Measurements from ENCODE around the gene ZMYND8. TPM values are rescaled to one million over a fixed set of nuclear protein-coding genes. Genes with fewer than 3 reads are reported as not detected.
"Not testable (repeated sequence)": the region's sequence is repeated elsewhere in the genome, so short reads cannot be mapped to it uniquely, and the experiment has no call there.

The ZMYND8 gene
- polyA plus RNA-seq, 4 donors: 9.2 to 27.1 (median 16.3) TPM

GRCh38 chr20:47376096-47376643 lies 19.7 kb upstream of the ZMYND8 start:
- H3K4me1 ChIP-seq (ENCODE audit: control insufficient read depth in 3 of 3, insufficient read depth in 2 of 3, low read depth in 1 of 3, low read length in 2 of 3); H3K36me3 ChIP-seq (ENCODE audit: control insufficient read depth in 3 of 3, insufficient read depth in 2 of 3, low read depth in 1 of 3, low read length in 3 of 3); H3K27me3 ChIP-seq (ENCODE audit: control insufficient read depth in 3 of 3, insufficient read depth in 3 of 3, low read length in 3 of 3); H3K4me3 ChIP-seq (ENCODE audit: low read depth in 1 of 3, low read length in 3 of 3); H3K27ac ChIP-seq (ENCODE audit: low read depth in 1 of 3, low read length in 2 of 3); H3K9me3 ChIP-seq (ENCODE audit: control insufficient read depth in 2 of 2, insufficient read depth in 1 of 2, low read depth in 1 of 2, low read length in 1 of 2); DNase-seq; FAIRE-seq: not testable (repeated sequence)
- WGBS, 3 donors: 88 to 97% (median 93%) methylated on average over 7 of the region's 7 CpGs

- FAIRE-seq; H3K4me1 ChIP-seq (ENCODE audit: control insufficient read depth in 3 of 3, insufficient read depth in 2 of 3, low read depth in 1 of 3, low read length in 2 of 3); H3K9me3 ChIP-seq (ENCODE audit: control insufficient read depth in 2 of 2, insufficient read depth in 1 of 2, low read depth in 1 of 2, low read length in 1 of 2); H3K36me3 ChIP-seq (ENCODE audit: control insufficient read depth in 3 of 3, insufficient read depth in 2 of 3, low read depth in 1 of 3, low read length in 3 of 3); H3K4me3 ChIP-seq (ENCODE audit: low read depth in 1 of 3, low read length in 3 of 3); DNase-seq; H3K27ac ChIP-seq (ENCODE audit: low read depth in 1 of 3, low read length in 2 of 3); H3K27me3 ChIP-seq (ENCODE audit: control insufficient read depth in 3 of 3, insufficient read depth in 3 of 3, low read length in 3 of 3): not testable (repeated sequence)
- WGBS, 3 donors: 90 to 97% (median 97%) methylated on average over 8 of the region's 8 CpGs
Observed at GRCh38 chr20:47374121-47374520, 17.6 kb upstream of the ZMYND8 start.

- Histone ChIP-seq H3K27ac (ENCODE audit: low read depth in 1 of 3, low read length in 2 of 3) (no peak overlapping the region), H3K4me1 (ENCODE audit: control insufficient read depth in 3 of 3, insufficient read depth in 2 of 3, low read depth in 1 of 3, low read length in 2 of 3) (peaks cover 0 to 3% (median 0%) of the 10 kb centered on the region in 3 donors), H3K9me3 (ENCODE audit: control insufficient read depth in 2 of 2, insufficient read depth in 1 of 2, low read depth in 1 of 2, low read length in 1 of 2) (no peaks in the 10 kb centered on the region), H3K4me3 (ENCODE audit: low read depth in 1 of 3, low read length in 3 of 3) (no peak overlapping the region), H3K27me3 (ENCODE audit: control insufficient read depth in 3 of 3, insufficient read depth in 3 of 3, low read length in 3 of 3) (no peaks in the 10 kb centered on the region), H3K36me3 (ENCODE audit: control insufficient read depth in 3 of 3, insufficient read depth in 2 of 3, low read depth in 1 of 3, low read length in 3 of 3) (no peaks in the 10 kb centered on the region)
- DNase-seq (peak; percentile 13 to 54), FAIRE-seq (no peak)
- WGBS, 3 donors: 47 to 80% (median 63%) methylated on average over 2 of the region's 2 CpGs
Observed at GRCh38 chr20:47373206-47373733, 16.8 kb upstream of the ZMYND8 start.

- no peaks in the 10 kb centered on the region for H3K27me3 ChIP-seq (ENCODE audit: control insufficient read depth in 3 of 3, insufficient read depth in 3 of 3, low read length in 3 of 3)
- WGBS, 3 donors: 88 to 89% (median 89%) methylated on average over 15 of the region's 15 CpGs
- no peaks in the 10 kb centered on the region for H3K36me3 ChIP-seq (ENCODE audit: control insufficient read depth in 3 of 3, insufficient read depth in 2 of 3, low read depth in 1 of 3, low read length in 3 of 3)
- DNase-seq (no peak), FAIRE-seq (no peak)
- peaks cover 0 to 3% (median 0%) of the 10 kb centered on the region in 3 donors for H3K4me1 ChIP-seq (ENCODE audit: control insufficient read depth in 3 of 3, insufficient read depth in 2 of 3, low read depth in 1 of 3, low read length in 2 of 3)
- no peak overlapping the region for H3K27ac ChIP-seq (ENCODE audit: low read depth in 1 of 3, low read length in 2 of 3)
- H3K4me3 ChIP-seq (ENCODE audit: low read depth in 1 of 3, low read length in 3 of 3): no peak overlapping the region
- H3K9me3 ChIP-seq (ENCODE audit: control insufficient read depth in 2 of 2, insufficient read depth in 1 of 2, low read depth in 1 of 2, low read length in 1 of 2): no peaks in the 10 kb centered on the region
Observed at GRCh38 chr20:47370850-47371782, 14.6 kb upstream of the ZMYND8 start.

- Histone ChIP-seq H3K27me3 (ENCODE audit: control insufficient read depth in 3 of 3, insufficient read depth in 3 of 3, low read length in 3 of 3) (no peaks in the 10 kb centered on the region), H3K27ac (ENCODE audit: low read depth in 1 of 3, low read length in 2 of 3) (no peak overlapping the region), H3K36me3 (ENCODE audit: control insufficient read depth in 3 of 3, insufficient read depth in 2 of 3, low read depth in 1 of 3, low read length in 3 of 3) (no peaks in the 10 kb centered on the region), H3K9me3 (ENCODE audit: control insufficient read depth in 2 of 2, insufficient read depth in 1 of 2, low read depth in 1 of 2, low read length in 1 of 2) (no peaks in the 10 kb centered on the region), H3K4me3 (ENCODE audit: low read depth in 1 of 3, low read length in 3 of 3) (no peak overlapping the region), H3K4me1 (ENCODE audit: control insufficient read depth in 3 of 3, insufficient read depth in 2 of 3, low read depth in 1 of 3, low read length in 2 of 3) (peaks cover 0 to 3% (median 0%) of the 10 kb centered on the region in 3 donors)
- FAIRE-seq (no peak), DNase-seq (no peak)
- WGBS, 3 donors: 96 to 98% (median 97%) methylated on average over 10 of the region's 10 CpGs
Observed at GRCh38 chr20:47370214-47370613, 13.7 kb upstream of the ZMYND8 start.

- H3K4me3 ChIP-seq (ENCODE audit: low read depth in 1 of 3, low read length in 3 of 3): no peak overlapping the region
- WGBS, 3 donors: 90 to 91% (median 90%) methylated on average over 7 of the region's 7 CpGs
- no peak for DNase-seq
Observed at GRCh38 chr20:47368301-47368700, 11.8 kb upstream of the ZMYND8 start.

GRCh38 chr20:47366301-47366700 lies 9.8 kb upstream of the ZMYND8 start:
- 91 to 95% (median 93%) methylated on average over 11 of the region's 11 CpGs for WGBS, 3 donors
- not testable (repeated sequence) for H3K9me3 ChIP-seq (ENCODE audit: control insufficient read depth in 2 of 2, insufficient read depth in 1 of 2, low read depth in 1 of 2, low read length in 1 of 2); H3K4me1 ChIP-seq (ENCODE audit: control insufficient read depth in 3 of 3, insufficient read depth in 2 of 3, low read depth in 1 of 3, low read length in 2 of 3); H3K4me3 ChIP-seq (ENCODE audit: low read depth in 1 of 3, low read length in 3 of 3); H3K36me3 ChIP-seq (ENCODE audit: control insufficient read depth in 3 of 3, insufficient read depth in 2 of 3, low read depth in 1 of 3, low read length in 3 of 3); H3K27me3 ChIP-seq (ENCODE audit: control insufficient read depth in 3 of 3, insufficient read depth in 3 of 3, low read length in 3 of 3); H3K27ac ChIP-seq (ENCODE audit: low read depth in 1 of 3, low read length in 2 of 3); FAIRE-seq; DNase-seq

More at GRCh38 chr20:47368301-47368700, 11.8 kb upstream of the ZMYND8 start:
- Histone ChIP-seq H3K36me3 (ENCODE audit: control insufficient read depth in 3 of 3, insufficient read depth in 2 of 3, low read depth in 1 of 3, low read length in 3 of 3) (no peaks in the 10 kb centered on the region), H3K9me3 (ENCODE audit: control insufficient read depth in 2 of 2, insufficient read depth in 1 of 2, low read depth in 1 of 2, low read length in 1 of 2) (no peaks in the 10 kb centered on the region), H3K27me3 (ENCODE audit: control insufficient read depth in 3 of 3, insufficient read depth in 3 of 3, low read length in 3 of 3) (no peaks in the 10 kb centered on the region), H3K27ac (ENCODE audit: low read depth in 1 of 3, low read length in 2 of 3) (no peak overlapping the region), H3K4me1 (ENCODE audit: control insufficient read depth in 3 of 3, insufficient read depth in 2 of 3, low read depth in 1 of 3, low read length in 2 of 3) (peaks cover 0 to 3% (median 0%) of the 10 kb centered on the region in 3 donors)
- no peak for FAIRE-seq

GRCh38 chr20:47365023-47365764 lies 8.7 kb upstream of the ZMYND8 start:
- WGBS, 3 donors: 85 to 87% (median 87%) methylated on average over 13 of the region's 13 CpGs

More at GRCh38 chr20:47365023-47365764, 8.7 kb upstream of the ZMYND8 start:
- H3K4me3 ChIP-seq (ENCODE audit: low read depth in 1 of 3, low read length in 3 of 3): no peak overlapping the region
- DNase-seq: no peak
- H3K4me1 ChIP-seq (ENCODE audit: control insufficient read depth in 3 of 3, insufficient read depth in 2 of 3, low read depth in 1 of 3, low read length in 2 of 3): peaks cover 0 to 12% (median 5%) of the 10 kb centered on the region in 3 donors
- no peaks in the 10 kb centered on the region for H3K36me3 ChIP-seq (ENCODE audit: control insufficient read depth in 3 of 3, insufficient read depth in 2 of 3, low read depth in 1 of 3, low read length in 3 of 3)
- H3K27me3 ChIP-seq (ENCODE audit: control insufficient read depth in 3 of 3, insufficient read depth in 3 of 3, low read length in 3 of 3): no peaks in the 10 kb centered on the region
- no peak overlapping the region for H3K27ac ChIP-seq (ENCODE audit: low read depth in 1 of 3, low read length in 2 of 3)
- H3K9me3 ChIP-seq (ENCODE audit: control insufficient read depth in 2 of 2, insufficient read depth in 1 of 2, low read depth in 1 of 2, low read length in 1 of 2): no peaks in the 10 kb centered on the region
- FAIRE-seq: no peak
